ENCODE measurements around the gene BZW1.
"Not testable (repeated sequence)": the region's sequence is repeated elsewhere in the genome, so short reads cannot be mapped to it uniquely, and the experiment has no call there.

The BZW1 gene

GRCh38 chr2:200814276-200814815, 2.6 kb downstream of the BZW1 start:
- H3K9me3 ChIP-seq (ENCODE audit: control insufficient read depth, insufficient read depth, low read depth, low read length), result no peaks in the 10 kb centered on the region
- TF ChIP-seq KLF16 (tag by site-specific recombination; IDR thresholded peaks at IDR 0.05) (no peak), ZNF664 (tag by site-specific recombination; IDR thresholded peaks at IDR 0.05) (no peak), ZNF544 (tag by site-specific recombination; IDR thresholded peaks at IDR 0.05) (no peak)
- H3K36me3 ChIP-seq (ENCODE audit: control insufficient read depth in 2 of 2, insufficient read depth in 1 of 2, low read length in 2 of 2), result peaks cover 52 to 67% of the 10 kb centered on the region in 2 experiments
- ChIA-PET POLR2A (no interaction called here), CTCF (interaction anchor here (0.5 to 1.1 kb wide), 4 partner anchors 79 to 111 kb away, joined by 3 to 6 read pairs (median 3); no protein-coding TSS in a partner anchor)
- H3K4me3 ChIP-seq (ENCODE audit: low read depth, low read length), result no peak overlapping the region
- no peaks in the 10 kb centered on the region for H3K4me1 ChIP-seq (ENCODE audit: control insufficient read depth, insufficient read depth, low read length)
- no peak overlapping the region for H3K27ac ChIP-seq (ENCODE audit: extremely low read depth, low read depth, low read length)

DNA sequence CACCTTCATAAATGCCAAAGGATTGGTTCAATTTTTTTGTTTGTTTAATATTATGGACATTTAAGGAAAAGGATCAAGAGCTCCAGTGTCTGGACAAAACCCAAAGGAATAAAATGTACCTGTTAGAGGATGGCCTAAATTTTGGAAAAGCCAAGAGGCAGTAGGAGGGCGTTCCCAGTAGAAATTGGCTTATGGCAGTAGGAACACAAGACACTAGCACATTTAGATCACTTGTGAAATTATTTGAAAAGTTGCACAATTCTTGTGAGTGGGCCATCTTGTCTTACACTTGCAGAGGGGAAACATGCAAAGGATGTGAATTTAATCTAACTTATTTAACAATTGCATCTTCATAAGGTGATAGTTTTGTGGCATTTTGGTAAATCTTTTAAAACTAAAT, 3.2 kb downstream of the BZW1 start:
- TF ChIP-seq ZNF211 (tag by site-specific recombination; IDR thresholded peaks at IDR 0.05; ENCODE audit: low read depth) (no peak), ZNF670 (tag by site-specific recombination; IDR thresholded peaks at IDR 0.05; ENCODE audit: low read depth) (no peak), ZNF398 (tag by site-specific recombination; IDR thresholded peaks at IDR 0.05) (no peak), KLF1 (tag by site-specific recombination; IDR thresholded peaks at IDR 0.05) (no peak), ZNF266 (tag by site-specific recombination; IDR thresholded peaks at IDR 0.05; ENCODE audit: low read depth) (no peak), ZNF585B (tag by site-specific recombination; IDR thresholded peaks at IDR 0.05) (no peak), ZFHX2 (tag by site-specific recombination; conservative IDR thresholded peaks at IDR 0.05) (no peak)
- Histone ChIP-seq H3K4me3 (ENCODE audit: low read depth, low read length) (no peak overlapping the region), H3K4me1 (ENCODE audit: control insufficient read depth, insufficient read depth, low read length) (no peaks in the 10 kb centered on the region), H3K36me3 (ENCODE audit: control insufficient read depth in 2 of 2, insufficient read depth in 1 of 2, low read length in 2 of 2) (peaks cover 57 to 73% of the 10 kb centered on the region in 2 experiments), H3K27ac (ENCODE audit: extremely low read depth, low read depth, low read length) (no peak overlapping the region), H3K9me3 (ENCODE audit: control insufficient read depth, insufficient read depth, low read depth, low read length) (no peaks in the 10 kb centered on the region)
- POLR2A ChIA-PET, result no interaction called here
- CTCF ChIA-PET, result interaction anchor here (0.5 to 1.1 kb wide), 3 partner anchors 79 to 112 kb away, joined by 3 to 6 read pairs (median 3); no protein-coding TSS in a partner anchor

- ChIA-PET POLR2A (interaction anchor here (0.8 to 1.5 kb wide), 2 partner anchors 10 to 42 kb away, joined by 4 read pairs; no protein-coding TSS in a partner anchor), CTCF (interaction anchor here (0.8 kb wide), 1 partner anchor 105 kb away, joined by 3 read pairs; no protein-coding TSS in a partner anchor)
- not testable (repeated sequence) for H3K9me3 ChIP-seq (ENCODE audit: control insufficient read depth, insufficient read depth, low read depth, low read length); H3K4me3 ChIP-seq (ENCODE audit: low read depth, low read length); H3K27ac ChIP-seq (ENCODE audit: extremely low read depth, low read depth, low read length); H3K4me1 ChIP-seq (ENCODE audit: control insufficient read depth, insufficient read depth, low read length)
- peaks cover 75 to 84% of the 10 kb centered on the region in 2 experiments for H3K36me3 ChIP-seq (ENCODE audit: control insufficient read depth in 2 of 2, insufficient read depth in 1 of 2, low read length in 2 of 2)
These were observed 7.0 kb downstream of the BZW1 start for GRCh38 chr2:200818732-200819131.

GRCh38 chr2:200820573-200821234, 9.0 kb downstream of the BZW1 start:
- ChIA-PET POLR2A (no interaction called here), CTCF (no interaction called here)
- TF ChIP-seq ZEB2 (tag by site-specific recombination; IDR thresholded peaks at IDR 0.05), result no peak
- TF ChIP-seq ZNF146 (tag by site-specific recombination; IDR thresholded peaks at IDR 0.05), result no peak
- TF ChIP-seq ZNF184 (tag by site-specific recombination; IDR thresholded peaks at IDR 0.05), result no peak
- TF ChIP-seq ZNF510 (tag by site-specific recombination; IDR thresholded peaks at IDR 0.05; ENCODE audit: insufficient replicate concordance), result no peak
- TF ChIP-seq ZFP3 (tag by site-specific recombination; IDR thresholded peaks at IDR 0.05; ENCODE audit: low read depth), result no peak
- no peak for TF ChIP-seq ZNF335 (tag by site-specific recombination; conservative IDR thresholded peaks at IDR 0.05)
- no peak for TF ChIP-seq ZSCAN30 (tag by site-specific recombination; IDR thresholded peaks at IDR 0.05)
- TF ChIP-seq, protein P1, sequence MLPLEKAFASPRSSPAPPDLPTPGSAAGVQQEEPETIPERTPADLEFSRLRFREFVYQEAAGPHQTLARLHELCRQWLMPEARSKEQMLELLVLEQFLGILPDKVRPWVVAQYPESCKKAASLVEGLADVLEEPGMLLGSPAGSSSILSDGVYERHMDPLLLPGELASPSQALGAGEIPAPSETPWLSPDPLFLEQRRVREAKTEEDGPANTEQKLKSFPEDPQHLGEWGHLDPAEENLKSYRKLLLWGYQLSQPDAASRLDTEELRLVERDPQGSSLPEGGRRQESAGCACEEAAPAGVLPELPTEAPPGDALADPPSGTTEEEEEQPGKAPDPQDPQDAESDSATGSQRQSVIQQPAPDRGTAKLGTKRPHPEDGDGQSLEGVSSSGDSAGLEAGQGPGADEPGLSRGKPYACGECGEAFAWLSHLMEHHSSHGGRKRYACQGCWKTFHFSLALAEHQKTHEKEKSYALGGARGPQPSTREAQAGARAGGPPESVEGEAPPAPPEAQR (tag by site-specific recombination; IDR thresholded peaks at IDR 0.05), result no peak
- TF ChIP-seq ZNF121 (tag by site-specific recombination; IDR thresholded peaks at IDR 0.05), result no peak
- no peak for TF ChIP-seq ZNF311 (tag by site-specific recombination; IDR thresholded peaks at IDR 0.05; ENCODE audit: borderline replicate concordance)
- no peak for TF ChIP-seq ZNF169 (tag by site-specific recombination; IDR thresholded peaks at IDR 0.05)
- TF ChIP-seq ZNF10 (tag by site-specific recombination; IDR thresholded peaks at IDR 0.05), result no peak
- TF ChIP-seq ZNF792 (tag by site-specific recombination; IDR thresholded peaks at IDR 0.05), result no peak
- no peak overlapping the region for H3K27ac ChIP-seq (ENCODE audit: extremely low read depth, low read depth, low read length)
- H3K9me3 ChIP-seq (ENCODE audit: control insufficient read depth, insufficient read depth, low read depth, low read length), result no peaks in the 10 kb centered on the region
- no peaks in the 10 kb centered on the region for H3K4me1 ChIP-seq (ENCODE audit: control insufficient read depth, insufficient read depth, low read length)
- no peak overlapping the region for H3K4me3 ChIP-seq (ENCODE audit: low read depth, low read length)
- H3K36me3 ChIP-seq (ENCODE audit: control insufficient read depth in 2 of 2, insufficient read depth in 1 of 2, low read length in 2 of 2), result peaks cover 59 to 75% of the 10 kb centered on the region in 2 experiments

Data from HEK293 (cell line).